GM12801 (cell line): Measurements from ENCODE around the gene PAX3.

Experiments used
- CTCF ChIP-seq: IDR thresholded peaks from one replicate; pipeline ENCODE4 v1.5.1; 2011; ENCODE audit warnings: control low read depth; ENCODE audit not compliant: insufficient read length; ENCODE audit errors: extremely low read depth

Gene PAX3

GRCh38 chr2:222241128-222241870, 57.5 kb downstream of the PAX3 start:
- no peak for TF ChIP-seq CTCF

- no peak for TF ChIP-seq CTCF
Measured at GRCh38 chr2:222240676-222241049, 58.1 kb downstream of the PAX3 start.

- TF ChIP-seq CTCF = no peak
Measured at GRCh38 chr2:222239945-222240675, 58.7 kb downstream of the PAX3 start.

GRCh38 chr2:222239091-222239490, 59.7 kb downstream of the PAX3 start:
- TF ChIP-seq CTCF = no peak

- no peak for TF ChIP-seq CTCF
Measured at GRCh38 chr2:222238072-222238471, 60.7 kb downstream of the PAX3 start.

- TF ChIP-seq CTCF = no peak
Measured at GRCh38 chr2:222232839-222233238, 66.0 kb downstream of the PAX3 start.

GRCh38 chr2:222232372-222232771, 66.4 kb downstream of the PAX3 start:
- no peak for TF ChIP-seq CTCF
